Measurements from ENCODE around the gene G3BP1.
"Not testable (repeated sequence)": the region's sequence is repeated elsewhere in the genome, so short reads cannot be mapped to it uniquely, and the experiment has no call there.

The G3BP1 gene

GRCh38 chr5:151757233-151758140 is 14.3 kb upstream of the G3BP1 start:
- DNase-seq: peak; percentile 46

DNA sequence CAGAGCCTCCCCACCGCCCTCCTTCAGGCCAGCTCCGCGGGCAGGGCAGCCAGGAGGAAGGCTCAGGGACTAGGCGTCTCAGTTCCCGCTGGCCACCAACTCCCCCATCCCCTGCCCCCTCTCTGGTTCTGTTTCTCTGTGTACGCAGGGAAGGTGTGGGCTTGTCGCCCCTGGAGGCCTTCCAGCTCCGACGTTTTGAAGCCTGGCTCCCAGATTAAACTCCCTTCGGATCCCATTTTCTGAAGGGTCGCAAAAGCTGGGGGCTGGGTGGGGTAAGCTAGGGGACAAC is 13.7 kb upstream of the G3BP1 start:
- DNase-seq: peak; percentile 65

DNA sequence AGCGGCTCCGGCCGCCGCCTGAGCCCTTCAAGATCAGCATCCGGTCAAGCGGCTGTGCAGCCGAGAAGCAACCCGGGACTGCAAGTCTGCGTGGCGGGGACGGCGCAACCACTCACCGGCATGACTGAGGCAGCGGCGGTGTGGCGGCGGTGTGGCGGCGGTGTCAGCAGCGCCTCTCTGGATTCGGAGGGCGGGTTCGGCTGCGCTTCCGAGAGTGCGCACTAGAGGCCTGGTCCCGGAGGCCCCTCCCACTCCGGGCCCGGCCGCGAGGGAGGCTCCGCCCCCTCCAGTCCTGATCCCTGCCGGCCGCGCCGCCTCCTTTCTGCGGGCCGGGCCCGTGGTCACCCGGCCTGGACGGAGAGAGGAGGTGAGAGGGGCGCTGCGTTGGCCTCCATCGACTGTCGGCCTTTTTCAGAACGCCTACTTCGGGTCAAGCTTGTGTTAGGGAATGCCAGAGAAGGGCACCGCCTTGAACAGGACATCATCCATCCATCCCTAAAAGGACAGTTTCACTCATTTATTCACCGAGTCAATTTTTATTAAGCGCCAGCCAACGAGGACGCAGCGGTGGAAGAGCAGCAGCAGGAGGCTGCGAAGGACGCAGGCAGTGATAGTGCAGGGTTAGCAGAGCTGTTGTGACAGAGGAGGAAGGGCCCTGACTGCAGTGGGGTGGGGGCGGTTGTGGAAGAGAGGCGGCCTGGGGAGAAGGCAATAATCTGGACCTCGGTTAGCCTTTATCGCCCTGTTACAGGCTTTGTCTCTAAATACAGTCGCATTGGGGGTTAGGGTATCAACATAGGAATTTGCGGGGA is 13.1 kb upstream of the G3BP1 start, which contains the start of gene ATOX1:
Gene ATOX1 (minus strand): TSS at position 202 of the 812 bp plus-strand sequence. CDS start 80 bp downstream, at position 122.
- peak; percentile 92 for DNase-seq

- no peak for DNase-seq
Observed at GRCh38 chr5:151764801-151765200, 7.0 kb upstream of the G3BP1 start.

DNA sequence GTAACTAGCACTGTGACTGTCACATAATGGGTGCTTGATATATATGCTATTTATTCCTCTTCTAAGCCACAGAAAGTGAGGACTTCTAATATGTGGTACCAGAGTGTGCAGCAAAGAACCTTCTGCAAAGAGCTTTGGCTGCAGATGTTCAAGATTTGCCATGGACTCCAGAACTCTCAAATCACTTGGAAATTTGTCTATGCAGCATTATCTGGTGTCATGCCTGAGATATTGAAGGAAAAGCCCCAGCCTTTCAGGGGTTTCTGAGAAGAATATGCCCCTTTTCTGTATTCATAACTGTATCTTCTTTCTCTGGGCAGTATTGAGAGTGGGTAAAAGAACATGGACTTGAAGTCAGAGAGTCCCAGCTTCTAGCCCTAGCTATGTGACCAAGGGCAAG is 4.8 kb upstream of the G3BP1 start:
- DNase-seq: no peak

DNA sequence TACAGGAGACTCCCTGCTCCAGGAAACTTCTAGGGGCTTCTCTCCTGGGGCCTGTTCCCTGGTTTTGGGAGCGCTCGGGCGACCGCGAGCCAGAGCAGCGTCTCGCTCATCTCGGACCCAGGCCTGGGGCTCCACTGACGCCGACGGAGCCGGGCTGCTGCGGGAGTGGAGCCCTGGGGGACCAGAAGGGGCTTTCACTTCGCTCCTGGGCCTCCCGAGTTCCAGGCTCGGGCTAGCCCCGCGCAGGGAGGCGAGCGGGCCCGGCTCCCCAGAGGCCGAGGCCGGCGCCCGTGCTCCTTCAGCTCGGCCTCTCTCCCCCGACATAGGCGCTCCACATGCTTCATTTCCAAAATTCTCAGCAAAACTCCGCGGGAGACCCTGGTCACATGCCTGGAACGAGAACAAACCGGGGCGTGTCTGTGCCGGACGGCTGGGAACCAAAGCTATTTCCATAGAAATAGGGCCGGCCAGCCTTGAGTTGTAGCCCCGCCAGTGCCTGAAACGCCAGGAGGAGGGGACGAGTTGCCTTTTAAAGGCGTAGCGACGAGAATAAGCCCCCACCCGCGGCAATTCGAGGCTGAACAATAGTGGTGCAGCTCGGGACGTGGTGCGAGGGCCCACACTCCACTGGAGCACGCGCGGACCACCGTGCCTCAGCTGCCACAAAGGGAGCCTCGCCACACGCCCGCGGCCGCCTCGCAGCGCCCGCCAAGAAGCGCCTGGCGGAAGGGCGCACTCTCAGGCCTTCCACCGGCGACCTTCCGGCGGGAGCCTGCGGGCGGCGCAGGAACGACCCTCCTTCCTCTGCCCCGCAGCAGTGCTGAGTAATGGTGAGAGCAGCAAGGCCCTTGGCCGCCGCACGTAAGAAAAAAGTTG is 1.1 kb upstream of the G3BP1 start:
- DNase-seq: peak; percentile 79

DNA sequence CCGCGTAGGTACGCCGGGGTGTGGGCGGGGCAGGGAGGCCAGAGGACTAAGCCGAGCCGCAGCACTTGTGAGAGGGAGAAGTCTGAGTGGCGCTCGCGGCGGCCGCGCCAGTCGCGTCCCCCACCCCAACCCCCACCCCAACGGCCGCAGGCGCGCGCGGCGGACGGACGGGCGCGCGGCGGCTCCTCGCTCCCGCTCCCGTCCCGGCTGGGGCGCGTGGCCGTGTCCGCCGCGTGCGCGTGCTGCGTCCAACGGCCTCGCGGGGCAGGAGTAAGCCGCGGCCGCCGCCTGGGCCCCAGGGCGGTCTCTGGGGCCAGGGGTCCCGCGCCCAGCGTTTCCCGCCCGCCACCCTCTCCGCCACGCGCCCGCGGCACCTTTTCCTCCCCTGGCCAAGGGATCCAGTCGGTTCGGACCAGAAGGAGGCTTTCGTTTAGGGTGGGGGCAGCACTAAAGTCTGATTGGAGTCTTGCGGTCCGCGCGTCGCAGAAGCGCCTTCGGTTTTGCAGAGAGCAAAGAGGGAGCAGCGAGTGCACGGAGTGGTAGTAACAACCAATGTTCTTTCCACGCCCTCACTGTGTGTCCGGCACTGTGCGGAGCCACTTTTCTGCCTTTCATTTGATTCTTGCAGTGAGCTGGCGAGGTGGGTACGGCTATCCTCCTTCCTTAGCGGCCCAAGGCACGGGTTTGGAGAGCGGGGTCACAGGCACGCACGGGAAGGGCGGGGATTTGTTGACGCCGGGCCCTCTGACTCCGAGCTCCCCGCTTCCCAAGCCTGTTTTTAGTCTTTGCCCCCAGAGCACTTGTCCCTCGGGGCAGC is 483 bp downstream of the G3BP1 start:
- peak; percentile 43 for DNase-seq

DNA sequence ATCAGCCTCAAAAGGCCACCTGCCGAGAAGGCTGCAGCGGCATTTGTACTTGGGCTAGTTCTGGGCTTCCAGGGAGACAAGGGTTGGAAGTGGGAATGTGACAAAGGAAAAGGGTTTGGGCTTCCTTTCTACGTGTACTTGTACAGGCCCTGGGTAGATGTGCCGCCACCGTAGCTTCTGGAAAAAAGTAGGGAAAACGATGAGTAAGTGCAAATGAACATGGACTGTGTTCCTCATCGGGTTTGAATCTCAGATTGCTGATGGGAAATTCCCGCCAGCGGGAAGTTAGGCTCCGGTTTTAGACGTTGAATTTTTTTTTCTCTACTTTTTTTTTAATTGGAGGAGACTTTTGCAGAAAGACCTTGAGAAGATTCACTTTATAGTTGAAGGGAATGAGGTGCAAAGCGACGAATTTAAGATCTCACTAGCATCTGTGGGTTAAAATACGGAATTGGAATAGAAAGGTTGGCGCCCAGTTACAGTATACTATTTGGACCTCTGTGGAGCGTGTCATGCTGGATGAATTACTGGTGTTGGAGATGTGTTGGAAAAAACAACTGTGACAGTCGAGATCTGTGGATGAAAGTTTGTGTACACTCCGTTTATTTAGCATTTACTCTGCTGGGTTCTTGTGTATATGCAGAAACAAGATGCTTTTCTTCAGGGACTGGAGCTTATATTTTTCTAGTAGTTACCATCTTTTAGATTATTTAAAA is 1.2 kb downstream of the G3BP1 start:
- DNase-seq: peak; percentile 43

DNA sequence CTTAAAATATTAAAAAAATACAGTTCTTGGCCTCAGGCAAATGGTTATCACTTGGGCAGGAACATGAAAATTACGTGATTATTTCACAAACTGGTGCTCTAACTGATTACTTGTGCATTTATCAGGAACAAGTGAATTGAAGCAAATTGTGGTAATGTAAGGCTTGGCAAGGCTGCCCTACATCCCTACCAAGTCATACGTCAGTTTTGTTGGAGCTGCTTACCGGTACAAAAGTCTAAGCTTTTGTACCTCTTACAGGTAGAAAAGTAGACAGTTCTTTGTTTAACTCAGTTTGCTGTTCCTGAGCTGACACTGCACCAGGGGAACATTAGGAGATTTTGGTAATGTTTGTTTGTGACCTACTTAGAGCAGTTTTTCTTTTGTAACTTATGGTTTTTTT is 2.2 kb downstream of the G3BP1 start:
- DNase-seq: no peak

DNA sequence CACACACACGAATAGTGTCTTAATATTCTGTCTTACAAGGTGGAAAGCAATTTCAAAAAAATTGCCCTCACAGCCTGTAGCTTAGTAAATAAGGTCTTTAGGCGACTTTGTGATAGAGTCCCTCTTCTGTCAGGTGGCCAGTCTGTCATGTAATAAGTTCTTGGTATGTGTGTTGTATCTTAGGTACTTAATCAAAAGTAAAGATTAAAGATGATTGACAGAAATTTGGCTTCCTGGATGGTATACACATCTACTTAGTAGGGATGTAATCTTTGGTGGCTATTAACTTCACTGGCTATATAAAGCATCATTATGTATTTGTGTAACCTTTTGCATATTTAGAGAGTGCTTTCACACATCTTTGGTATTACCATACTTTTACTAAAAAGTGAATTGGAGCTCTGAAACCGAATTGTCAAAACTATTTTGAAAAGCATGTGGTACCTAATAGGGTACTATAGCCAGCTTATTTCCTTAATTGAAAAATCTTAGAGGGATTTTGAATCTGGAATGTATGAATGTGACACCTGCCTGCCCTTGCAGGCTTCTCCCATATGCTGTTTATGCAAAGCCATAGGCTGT is 3.4 kb downstream of the G3BP1 start:
- peak; percentile 77 for DNase-seq

DNA sequence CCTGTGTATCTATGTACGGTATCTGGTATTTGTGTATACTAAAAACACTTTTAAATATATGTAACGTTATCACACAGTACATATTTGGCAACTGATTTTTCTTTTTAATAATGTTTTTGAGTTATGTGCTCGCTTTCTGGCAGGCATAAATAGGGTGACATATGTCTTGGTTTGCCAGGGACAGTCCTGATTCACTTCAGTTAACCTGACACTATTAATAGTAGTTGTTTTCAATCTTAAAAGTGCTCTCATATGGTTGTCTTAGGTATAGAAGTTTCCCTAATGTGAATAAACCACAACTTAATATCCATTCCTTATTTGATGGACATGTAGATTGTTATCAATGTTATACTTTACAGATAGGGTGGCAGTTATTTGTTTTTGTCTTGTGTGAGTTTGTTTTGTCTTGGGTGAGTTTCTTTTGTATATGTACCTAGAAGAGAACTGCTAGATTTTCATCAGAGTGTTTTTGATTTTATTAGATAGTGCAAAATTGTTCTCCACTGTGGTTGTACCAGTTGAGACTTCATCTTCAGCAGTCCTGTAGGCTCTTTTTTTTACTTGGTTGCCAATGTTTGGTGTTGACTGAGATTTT is 7.9 kb downstream of the G3BP1 start:
- no peak for DNase-seq

DNA sequence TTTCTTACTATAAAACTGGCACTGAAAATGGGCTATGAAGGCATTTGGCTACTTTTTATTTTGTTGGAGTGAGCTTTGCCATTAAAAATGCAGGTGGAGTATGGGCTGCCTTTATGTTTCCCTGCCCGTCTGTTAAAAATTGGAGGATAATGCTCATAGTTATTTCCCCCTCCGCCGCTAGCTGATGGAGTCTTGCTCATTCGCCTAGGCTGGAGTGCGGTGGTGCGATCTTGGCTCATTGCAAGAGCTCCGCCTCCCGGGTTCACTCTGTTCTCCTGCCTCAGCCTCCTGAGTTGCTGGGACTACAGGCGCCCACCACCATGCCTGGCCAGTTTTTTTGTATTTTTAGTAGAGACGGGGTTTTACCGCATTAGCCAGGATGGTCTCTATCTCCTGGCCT is 8.6 kb downstream of the G3BP1 start:
- DNase-seq: no peak

DNA sequence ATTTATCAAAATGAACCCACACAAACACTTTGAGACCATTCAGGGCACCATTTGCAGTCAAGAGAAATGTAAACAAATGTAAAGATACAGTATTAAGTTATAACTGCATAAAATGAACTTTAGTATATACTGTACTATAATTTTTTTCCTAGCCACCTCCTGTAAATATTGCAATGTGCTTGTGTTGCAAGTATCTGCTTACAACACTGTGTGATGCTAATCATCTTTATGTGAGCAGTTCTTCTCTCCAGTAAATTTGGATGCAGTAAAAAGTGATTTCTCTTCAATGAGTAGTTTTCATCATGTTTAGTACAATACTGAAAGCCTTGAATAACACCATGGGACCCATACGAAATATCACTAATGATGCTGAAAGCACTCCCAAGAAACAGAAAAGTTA is 9.4 kb downstream of the G3BP1 start:
- DNase-seq: no peak

GRCh38 chr5:151783664-151784063 is 11.9 kb downstream of the G3BP1 start:
- DNase-seq: not testable (repeated sequence)

DNA sequence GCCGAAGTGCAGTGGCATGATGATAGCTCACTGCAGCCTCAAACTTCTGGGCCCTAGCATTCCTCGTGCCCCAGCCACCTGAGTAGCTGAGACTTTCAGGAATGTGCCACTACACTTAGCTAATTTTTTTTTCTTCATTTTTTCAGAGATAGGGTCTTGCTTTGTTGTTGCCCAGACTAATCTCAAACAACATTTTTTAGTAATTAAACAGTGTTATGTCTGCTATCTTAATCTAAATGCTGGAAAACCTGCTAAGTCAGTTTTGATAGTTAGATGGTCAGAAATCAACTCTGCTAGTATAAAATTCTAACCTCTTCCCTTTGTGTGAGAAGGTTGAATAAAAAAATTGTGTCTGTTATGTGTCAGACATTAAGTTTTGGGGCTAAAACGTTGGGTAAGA is 12.4 kb downstream of the G3BP1 start:
- DNase-seq: no peak

DNA sequence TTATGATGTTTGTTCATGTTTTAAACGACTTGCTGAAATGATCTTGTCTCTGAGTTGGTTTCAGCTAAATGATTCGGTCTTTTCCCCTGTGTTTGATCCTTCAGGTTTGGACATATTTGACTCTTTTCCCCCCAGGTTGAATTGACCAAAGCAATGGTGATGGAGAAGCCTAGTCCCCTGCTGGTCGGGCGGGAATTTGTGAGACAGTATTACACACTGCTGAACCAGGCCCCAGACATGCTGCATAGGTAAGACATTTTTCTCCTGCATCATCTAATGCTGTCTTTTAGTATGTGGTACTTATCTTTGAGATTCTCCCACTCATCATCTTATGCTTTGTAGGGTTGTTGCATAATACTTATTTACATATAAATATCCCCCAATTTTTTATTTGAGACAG is 14.7 kb downstream of the G3BP1 start:
- no peak for DNase-seq

GRCh38 chr5:151787817-151788216 is 16.1 kb downstream of the G3BP1 start:
- no peak for DNase-seq

GRCh38 chr5:151793358-151793757 is 21.6 kb downstream of the G3BP1 start:
- DNase-seq: no peak

DNA sequence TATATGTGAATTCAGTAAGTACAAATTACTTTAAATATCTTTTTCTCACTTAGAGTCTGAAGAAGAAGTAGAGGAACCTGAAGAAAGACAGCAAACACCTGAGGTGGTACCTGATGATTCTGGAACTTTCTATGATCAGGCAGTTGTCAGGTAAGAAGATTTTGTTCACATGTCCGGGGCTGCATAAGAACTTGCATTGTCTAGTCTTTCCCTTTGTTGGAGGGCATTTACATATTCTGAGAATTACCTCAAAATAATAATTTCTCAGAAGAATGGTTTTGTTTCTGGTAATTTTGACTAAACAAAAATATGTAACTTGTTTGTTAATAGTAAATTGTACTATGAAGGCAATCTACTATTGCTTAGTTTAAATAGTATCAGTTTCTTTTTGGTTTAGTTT is 23.7 kb downstream of the G3BP1 start:
- DNase-seq: no peak

DNA sequence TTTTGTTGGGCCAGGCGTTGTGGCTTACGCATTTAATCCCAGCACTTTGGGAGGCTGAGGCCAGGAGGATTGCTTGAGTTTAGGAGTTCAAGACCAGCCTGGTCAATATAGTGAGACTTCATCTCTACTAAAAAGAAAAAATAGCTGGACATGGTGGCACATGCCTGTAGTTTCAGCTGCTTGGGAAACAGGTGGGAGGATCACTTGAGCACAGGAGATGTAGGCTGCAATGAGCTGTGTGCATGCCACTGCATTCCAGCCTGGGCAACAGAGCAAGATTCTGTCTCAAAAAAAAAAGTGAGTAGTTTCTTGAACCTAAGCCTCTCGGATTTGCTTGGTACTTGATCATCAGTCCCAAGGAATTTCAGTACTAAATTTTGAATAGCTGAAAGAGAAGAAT is 26.9 kb downstream of the G3BP1 start:
- no peak for DNase-seq

DNA sequence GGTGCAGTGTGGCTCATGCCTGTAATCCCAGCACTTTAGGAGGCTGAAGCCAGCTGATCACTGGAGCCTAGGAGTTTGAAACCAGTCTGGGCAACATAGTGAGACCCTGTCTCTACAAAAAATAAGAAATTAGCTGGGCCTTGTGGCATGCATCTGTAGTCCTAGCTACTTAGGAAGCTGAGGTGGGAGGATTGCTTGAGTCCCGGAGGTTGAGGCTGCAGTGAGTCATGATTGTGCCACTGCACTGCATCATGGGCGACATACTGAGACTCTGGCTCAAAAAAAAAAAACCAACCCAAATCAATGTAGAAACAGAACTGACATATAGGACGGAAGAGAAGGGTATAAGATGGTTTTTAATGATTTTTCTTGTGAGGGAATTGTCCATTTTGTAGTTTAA is 27.7 kb downstream of the G3BP1 start:
- DNase-seq: no peak
